NCI-H345 (cell line): ENCODE data around the gene ZFYVE16.
A peak's percentile ranks its signal among the peaks of the same experiment; 100 is the strongest.
"Not testable (repeated sequence)": the region's sequence is repeated elsewhere in the genome, so short reads cannot be mapped to it uniquely, and the experiment has no call there.

Source experiments
- DNase-seq: peaks from one replicate; lab custom pipeline; 2025; lab: John Stamatoyannopoulos, UW

The ZFYVE16 gene

DNA sequence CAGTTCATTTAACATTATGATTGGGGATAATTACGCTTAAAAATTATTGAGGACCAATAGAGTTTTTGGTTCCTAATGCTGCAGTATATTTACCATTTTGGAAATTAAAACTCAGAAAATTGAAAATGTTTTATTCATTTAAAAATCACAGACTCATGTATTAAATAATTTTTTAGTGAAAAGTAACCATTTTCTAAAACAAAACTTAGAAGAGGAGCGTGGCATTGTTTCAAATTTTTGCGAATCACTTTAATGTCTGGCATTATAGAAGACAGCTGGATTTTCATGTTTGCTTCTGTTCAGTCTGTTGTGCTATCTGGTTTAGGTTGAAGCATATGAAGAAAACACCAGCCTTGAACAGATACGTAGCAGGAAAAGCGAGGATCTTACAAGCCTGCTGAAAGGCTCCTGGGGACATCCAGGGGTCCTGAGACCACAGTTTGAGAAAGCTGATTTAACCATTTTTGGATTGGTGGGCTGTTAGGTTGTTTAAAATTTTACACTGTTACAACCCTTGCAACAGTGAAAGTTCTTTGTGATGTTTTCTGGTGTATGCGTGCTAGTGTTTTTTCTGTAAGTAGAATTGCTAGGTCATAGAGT lies 1.6 kb downstream of the ZFYVE16 start:
- DNase-seq, result no peak

DNA sequence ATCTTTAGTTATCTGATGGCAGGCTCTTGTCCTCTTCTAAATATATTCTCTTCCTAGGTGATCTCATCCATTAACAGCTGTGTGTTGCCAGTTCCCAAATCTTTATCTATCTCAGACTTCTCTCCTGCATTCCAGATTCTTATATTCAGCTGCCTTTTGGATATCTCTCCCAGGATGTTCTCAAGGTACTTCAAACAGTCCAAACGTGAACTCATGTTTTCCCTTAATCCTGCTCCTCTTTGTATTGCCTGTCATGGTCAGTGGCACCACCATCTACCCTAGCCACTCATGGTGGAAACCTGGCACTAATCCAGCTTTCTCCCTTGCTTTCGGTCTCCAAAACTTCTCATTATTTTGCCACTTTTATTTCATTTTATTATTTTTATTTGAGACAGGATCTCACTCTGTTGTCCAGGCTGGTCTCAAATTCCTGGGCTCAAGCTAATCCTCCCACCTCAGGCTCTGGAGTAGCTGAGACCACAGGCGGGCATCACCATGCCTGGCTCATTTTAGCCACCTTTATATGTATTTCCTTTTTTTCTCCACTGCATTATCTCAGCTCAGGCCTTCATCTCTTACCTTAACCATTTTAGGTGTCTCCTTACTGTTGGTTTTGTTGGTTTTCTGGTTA lies 3.8 kb downstream of the ZFYVE16 start:
- no peak for DNase-seq

DNA sequence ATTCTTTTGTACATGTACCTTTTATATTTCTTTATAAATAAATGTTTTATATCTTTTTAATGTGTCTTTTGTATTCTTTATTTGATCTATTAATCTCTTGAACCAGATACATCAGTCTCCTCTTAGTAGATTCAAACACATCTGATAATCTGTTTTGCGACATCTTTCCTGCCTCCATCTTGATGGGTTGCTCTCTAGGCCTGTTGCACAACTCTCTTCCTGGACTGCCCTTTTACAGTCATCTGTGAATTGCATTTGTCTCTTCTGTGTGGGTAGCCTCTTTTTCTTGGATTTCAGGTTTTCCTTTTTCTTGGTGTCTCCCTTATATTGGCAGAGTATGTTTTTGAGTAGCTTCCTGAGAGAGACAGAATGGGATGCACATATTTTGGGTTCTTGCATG lies 6.2 kb downstream of the ZFYVE16 start:
- DNase-seq, result no peak

DNA sequence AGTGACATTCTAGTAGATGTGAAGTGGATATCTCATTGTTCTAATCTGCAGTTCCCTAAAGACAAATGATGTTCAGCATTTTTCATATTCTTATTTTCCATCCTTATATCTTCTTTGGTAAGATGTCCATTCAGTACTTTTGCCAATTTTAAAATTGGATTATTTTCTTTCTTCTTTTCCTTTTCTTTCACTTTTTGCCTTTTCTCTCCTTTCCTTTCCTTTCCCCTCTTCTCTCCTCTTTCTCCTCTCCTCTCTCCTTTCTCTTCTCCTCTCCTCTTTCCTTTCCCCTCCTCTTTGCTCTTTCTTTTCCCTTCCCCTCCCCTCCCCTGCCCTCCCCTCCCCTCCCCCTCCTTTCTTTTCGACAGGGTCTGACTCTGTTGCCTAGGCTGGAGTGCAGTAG lies 10.1 kb downstream of the ZFYVE16 start:
- no peak for DNase-seq

GRCh38 chr5:80424365-80424764 lies 16.5 kb downstream of the ZFYVE16 start:
- DNase-seq, result not testable (repeated sequence)

- no peak for DNase-seq
These were observed 27.6 kb downstream of the ZFYVE16 start for GRCh38 chr5:80435476-80435875.

DNA sequence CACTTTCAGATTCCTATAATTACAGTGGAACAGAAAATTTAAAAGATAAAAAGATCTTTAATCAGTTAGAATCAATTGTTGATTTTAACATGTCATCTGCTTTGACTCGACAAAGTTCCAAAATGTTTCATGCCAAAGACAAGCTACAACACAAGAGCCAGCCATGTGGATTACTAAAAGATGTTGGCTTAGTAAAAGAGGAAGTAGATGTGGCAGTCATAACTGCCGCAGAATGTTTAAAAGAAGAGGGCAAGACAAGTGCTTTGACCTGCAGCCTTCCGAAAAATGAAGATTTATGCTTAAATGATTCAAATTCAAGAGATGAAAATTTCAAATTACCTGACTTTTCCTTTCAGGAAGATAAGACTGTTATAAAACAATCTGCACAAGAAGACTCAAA lies 29.5 kb downstream of the ZFYVE16 start:
- DNase-seq, result no peak

- no peak for DNase-seq
These were observed 30.9 kb downstream of the ZFYVE16 start for GRCh38 chr5:80438739-80439138.

DNA sequence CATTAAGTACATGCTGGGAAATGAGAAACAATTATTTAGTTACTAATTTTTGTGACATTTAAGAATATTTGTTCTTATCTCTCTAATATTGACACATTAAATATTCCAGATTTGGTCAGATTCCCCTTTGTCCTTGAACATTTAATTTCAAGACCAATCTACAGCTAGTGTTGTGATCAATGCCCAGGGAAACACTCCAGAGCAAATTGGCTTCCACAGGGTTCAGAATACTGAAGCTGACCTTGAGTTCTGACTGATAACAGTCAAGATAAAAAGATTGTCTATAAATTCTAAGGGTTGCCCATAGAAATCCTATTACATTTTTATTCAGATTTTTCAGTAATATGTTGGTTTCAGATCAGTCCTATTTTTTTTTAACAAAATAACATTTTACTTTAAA lies 31.3 kb downstream of the ZFYVE16 start:
- no peak for DNase-seq

GRCh38 chr5:80442742-80443141 lies 34.9 kb downstream of the ZFYVE16 start:
- DNase-seq, result no peak

DNA sequence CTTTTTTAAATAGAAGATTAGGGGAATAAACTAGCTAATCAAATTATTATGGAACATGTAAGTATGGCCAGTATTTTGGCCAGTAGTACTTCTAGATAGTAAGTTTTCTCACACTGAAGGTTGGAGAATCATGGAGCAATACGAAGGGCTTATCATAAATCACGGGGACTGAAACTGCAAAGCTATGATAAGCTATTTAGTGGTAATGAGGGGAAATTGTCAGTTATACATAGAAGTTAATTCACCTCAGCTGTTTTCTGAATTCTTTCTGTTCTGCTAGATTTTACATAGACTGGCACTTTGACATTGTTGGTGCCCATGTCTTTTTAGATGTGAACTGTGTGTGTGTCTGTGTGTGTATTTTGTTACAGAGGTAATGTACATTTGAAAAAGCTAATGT lies 45.5 kb downstream of the ZFYVE16 start:
- no peak for DNase-seq

DNA sequence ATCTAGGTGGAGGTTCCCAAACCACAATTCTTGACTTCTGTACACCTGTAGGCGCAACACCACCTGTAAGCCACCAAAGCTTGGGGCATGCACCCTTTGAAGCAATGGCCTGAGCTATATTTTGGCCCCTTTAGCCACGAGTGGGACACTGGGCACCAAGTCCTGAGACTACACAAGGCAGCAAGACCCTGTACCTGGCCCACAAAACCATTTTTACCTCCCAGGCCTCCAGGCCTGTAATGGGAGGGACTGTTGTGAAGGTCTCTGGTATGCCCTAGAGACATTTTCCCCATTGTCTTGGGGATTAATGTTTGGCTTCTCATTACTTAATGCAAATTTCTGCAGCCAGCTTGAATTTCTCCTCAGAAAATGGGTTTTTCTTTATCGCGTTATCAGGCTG lies 55.4 kb downstream of the ZFYVE16 start:
- no peak for DNase-seq

GRCh38 chr5:80466669-80467485 lies 59.0 kb downstream of the ZFYVE16 start:
- DNase-seq, result no peak

DNA sequence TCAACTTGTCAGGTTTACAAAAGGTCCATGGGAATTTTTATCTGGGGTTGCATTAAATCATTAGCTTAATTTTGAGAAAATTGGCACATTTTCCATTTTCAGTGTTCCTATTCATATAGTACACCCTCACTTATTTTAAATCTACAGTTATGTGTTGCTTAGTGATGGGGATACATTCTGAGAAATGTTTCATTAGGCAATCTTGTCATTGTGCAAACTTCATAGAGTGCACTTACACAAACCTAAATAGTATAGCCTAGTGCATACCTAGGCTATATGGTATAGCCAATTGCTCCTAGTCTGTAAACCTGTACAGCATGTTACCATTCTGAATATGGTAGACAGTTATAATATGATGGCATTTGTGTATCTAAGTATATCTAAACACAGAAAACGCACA lies 60.3 kb downstream of the ZFYVE16 start:
- DNase-seq, result no peak

- DNase-seq, result not testable (repeated sequence)
These were observed 62.8 kb downstream of the ZFYVE16 start for GRCh38 chr5:80470631-80471030.

GRCh38 chr5:80474929-80475328 lies 67.1 kb downstream of the ZFYVE16 start:
- DNase-seq, result no peak

DNA sequence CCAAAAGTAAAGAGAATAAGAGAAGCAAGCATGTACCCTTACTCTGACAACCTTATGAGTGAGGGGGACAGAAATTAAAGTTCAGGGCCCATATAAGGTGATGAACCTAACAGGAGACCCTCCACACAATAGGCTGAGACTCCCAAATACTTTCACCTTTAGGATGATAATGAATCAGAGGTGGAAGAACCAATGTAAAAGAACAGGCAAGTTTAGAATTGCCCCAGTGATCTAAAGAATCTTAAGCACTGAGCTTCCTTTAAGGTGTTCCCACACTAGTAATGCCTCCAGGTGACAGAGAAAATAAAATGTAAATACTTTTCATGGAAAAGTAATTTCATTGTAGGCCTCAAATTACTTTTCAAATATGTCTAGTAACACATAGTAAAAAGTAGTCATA lies 71.8 kb downstream of the ZFYVE16 start:
- no peak for DNase-seq

GRCh38 chr5:80480354-80480753 lies 72.5 kb downstream of the ZFYVE16 start:
- DNase-seq, result no peak

- DNase-seq, result peak; percentile 7
These were observed 73.4 kb downstream of the ZFYVE16 start for GRCh38 chr5:80481019-80481893.

DNA sequence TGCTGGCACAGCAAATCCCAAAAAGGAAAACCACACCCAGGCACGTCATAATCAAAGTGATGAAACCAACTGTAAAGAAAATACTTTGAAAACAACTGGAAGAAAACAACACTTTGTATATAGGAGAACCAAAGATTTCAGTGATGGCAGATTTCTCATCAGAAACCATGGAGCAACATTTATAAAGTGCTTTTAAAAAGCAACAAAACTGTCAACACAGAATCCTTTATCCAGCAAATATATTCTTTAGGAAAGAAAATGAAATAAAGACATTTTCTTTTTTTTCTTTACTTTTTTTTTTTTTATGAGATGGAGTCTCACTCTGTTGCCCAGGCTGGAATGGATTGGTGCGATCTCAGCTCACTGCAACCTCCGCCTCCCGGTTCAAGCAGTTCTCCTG lies 74.7 kb downstream of the ZFYVE16 start:
- no peak for DNase-seq

GRCh38 chr5:80483636-80484232 lies 75.9 kb downstream of the ZFYVE16 start:
- DNase-seq, result no peak

DNA sequence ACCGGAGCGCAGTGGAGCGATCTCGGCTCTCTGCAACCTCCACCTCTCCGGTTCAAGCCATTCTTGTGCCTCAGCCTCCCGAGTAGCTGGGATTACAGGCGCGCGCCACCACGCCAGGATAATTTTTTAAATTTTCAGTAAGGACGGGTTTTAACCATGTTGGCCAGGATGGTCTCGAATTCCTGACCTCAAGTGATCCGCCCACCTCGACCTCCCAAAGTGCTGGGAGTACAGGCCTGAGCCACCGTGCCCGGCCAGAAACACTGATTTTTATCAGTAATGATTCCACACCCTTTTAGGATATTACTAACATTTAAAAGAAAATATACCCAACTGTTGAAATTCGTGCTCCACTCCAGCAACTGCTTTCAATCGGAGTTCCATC lies 79.6 kb downstream of the ZFYVE16 start:
- DNase-seq, result no peak
